Immature natural killer cell (primary cell): ENCODE data around the gene NUBP1. TPM values are rescaled to one million over a fixed set of nuclear protein-coding genes. Genes with fewer than 3 reads are reported as not detected.
"Not testable (repeated sequence)": the region's sequence is repeated elsewhere in the genome, so short reads cannot be mapped to it uniquely, and the experiment has no call there.

ENCODE experiments used
- DNase-seq, 3 donors: peaks; one replicate each; pipeline ENCODE4 v3.0.0; 2022; ENCODE audit warnings: mixed read lengths in 1 of 3
- H3K27ac Mint-ChIP-seq, 6 donors: one replicate each; pipeline ENCODE4 v1.8.0; 2020; ENCODE audit warnings: mixed read lengths in 6 of 6, mild to moderate bottlenecking in 5 of 6, inconsistent platforms in 4 of 6, moderate library complexity in 3 of 6
- H3K27me3 Mint-ChIP-seq, 3 donors: one replicate each; pipeline ENCODE4 v1.8.0; 2020 to 2021; ENCODE audit warnings: low read depth in 3 of 3, mild to moderate bottlenecking in 3 of 3, mixed read lengths in 3 of 3, moderate library complexity in 3 of 3, inconsistent platforms in 1 of 3
- H3K36me3 Mint-ChIP-seq, 3 donors: one replicate each; pipeline ENCODE4 v1.8.0; 2020; ENCODE audit warnings: mixed read lengths in 3 of 3, inconsistent platforms in 2 of 3, mild to moderate bottlenecking in 2 of 3
- H3K4me1 Mint-ChIP-seq, 2 donors: one replicate each; pipeline ENCODE4 v1.8.0; 2020; ENCODE audit warnings: inconsistent platforms in 2 of 2, mild to moderate bottlenecking in 2 of 2, mixed read lengths in 2 of 2, moderate library complexity in 1 of 2
- H3K4me3 Mint-ChIP-seq, 5 donors: one replicate each; pipeline ENCODE4 v1.8.0; 2020; ENCODE audit warnings: mild to moderate bottlenecking in 5 of 5, mixed read lengths in 5 of 5, inconsistent platforms in 3 of 5, moderate library complexity in 3 of 5
- H3K9me3 Mint-ChIP-seq, 6 donors: one replicate each; pipeline ENCODE4 v1.8.0; 2020; ENCODE audit warnings: mild to moderate bottlenecking in 6 of 6, mixed read lengths in 6 of 6, inconsistent platforms in 4 of 6, moderate library complexity in 3 of 6
- polyA plus RNA-seq, 3 donors: library from polyadenylated mRNA; unstranded; fragments of 300-500 nt; fragmentation: Illumina TruSeq; gene quantifications; one replicate each; pipeline ENCODE4 v1.2.3, GENCODE V29; 2021

NUBP1 gene
- polyA plus RNA-seq, 3 donors from 2014 or later = 19.7 to 29.4 (median 21.0) TPM

GRCh38 chr16:10760858-10761257 is 17.2 kb downstream of the NUBP1 start:
- H3K4me1 Mint-ChIP-seq = peaks cover 31 to 36% of the 10 kb centered on the region in 2 donors
- H3K36me3 Mint-ChIP-seq = peaks cover 38 to 58% (median 45%) of the 10 kb centered on the region in 3 donors
- no peaks in the 10 kb centered on the region for H3K9me3 Mint-ChIP-seq
- no peak for DNase-seq
- no peak overlapping the region for H3K4me3 Mint-ChIP-seq
- no peak overlapping the region for H3K27ac Mint-ChIP-seq
- peaks cover 0 to 4% (median 0%) of the 10 kb centered on the region in 3 donors for H3K27me3 Mint-ChIP-seq

GRCh38 chr16:10761373-10761772 is 17.7 kb downstream of the NUBP1 start:
- Mint-ChIP-seq H3K27ac (no peak overlapping the region), H3K4me3 (no peak overlapping the region), H3K4me1 (peaks cover 36 to 41% of the 10 kb centered on the region in 2 donors)

GRCh38 chr16:10762336-10763016 is 18.8 kb downstream of the NUBP1 start:
- Mint-ChIP-seq H3K4me1 (peaks cover 47 to 50% of the 10 kb centered on the region in 2 donors), H3K4me3 (no peak overlapping the region), H3K36me3 (peaks cover 32 to 49% (median 38%) of the 10 kb centered on the region in 3 donors), H3K9me3 (no peaks in the 10 kb centered on the region), H3K27ac (no peak overlapping the region), H3K27me3 (peaks cover 0 to 6% (median 0%) of the 10 kb centered on the region in 3 donors)
- no peak for DNase-seq

More at GRCh38 chr16:10761373-10761772, 17.7 kb downstream of the NUBP1 start:
- Mint-ChIP-seq H3K9me3 (no peaks in the 10 kb centered on the region), H3K36me3 (peaks cover 36 to 57% (median 43%) of the 10 kb centered on the region in 3 donors), H3K27me3 (peaks cover 0 to 6% (median 0%) of the 10 kb centered on the region in 3 donors)
- no peak for DNase-seq

GRCh38 chr16:10763456-10763855 is 19.8 kb downstream of the NUBP1 start:
- no peak for DNase-seq
- peaks cover 0 to 8% (median 0%) of the 10 kb centered on the region in 3 donors for H3K27me3 Mint-ChIP-seq
- H3K4me3 Mint-ChIP-seq = peak overlapping the region in 4 of 5 donors; percentile 33 to 67 (median 46)
- H3K27ac Mint-ChIP-seq = peak overlapping the region in 4 of 6 donors; percentile 17 to 69 (median 44)
- H3K4me1 Mint-ChIP-seq = peaks cover 57% of the 10 kb centered on the region in 2 donors
- H3K36me3 Mint-ChIP-seq = peaks cover 30 to 47% (median 35%) of the 10 kb centered on the region in 3 donors
- H3K9me3 Mint-ChIP-seq = no peaks in the 10 kb centered on the region

DNA sequence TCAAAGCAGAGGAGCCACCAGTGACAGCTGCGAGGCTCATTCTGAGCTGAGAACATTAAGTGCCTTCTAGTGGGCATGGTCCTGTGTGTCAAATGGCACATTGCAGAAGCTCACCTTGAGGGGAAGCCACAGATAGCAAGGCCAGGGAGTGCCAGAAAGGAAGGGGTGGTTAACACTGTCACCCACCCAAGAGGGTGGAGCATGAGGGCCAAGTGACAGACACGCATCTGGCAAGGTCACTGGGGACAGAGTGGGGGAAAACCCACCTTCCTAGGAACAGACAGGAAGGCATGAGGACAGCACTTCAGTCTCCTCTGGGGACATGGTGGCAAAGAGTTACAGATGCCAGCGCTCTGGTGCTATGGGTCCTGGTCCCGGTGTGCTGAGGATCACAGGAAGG is 22.1 kb downstream of the NUBP1 start:
- Mint-ChIP-seq H3K36me3 (peaks cover 16 to 35% (median 25%) of the 10 kb centered on the region in 3 donors), H3K9me3 (no peaks in the 10 kb centered on the region), H3K27ac (peak overlapping the region; percentile 84 to 90 (median 88)), H3K4me3 (peak overlapping the region; percentile 62 to 81 (median 78)), H3K27me3 (peaks cover 0 to 6% (median 2%) of the 10 kb centered on the region in 3 donors), H3K4me1 (peaks cover 68 to 71% of the 10 kb centered on the region in 2 donors)
- DNase-seq = peak; percentile 68 to 70 (median 70)

GRCh38 chr16:10767127-10767526 is 23.5 kb downstream of the NUBP1 start:
- Mint-ChIP-seq H3K36me3 (peaks cover 10 to 29% (median 15%) of the 10 kb centered on the region in 3 donors), H3K27me3 (peaks cover 0 to 6% (median 2%) of the 10 kb centered on the region in 3 donors), H3K4me1 (peaks cover 71 to 82% of the 10 kb centered on the region in 2 donors), H3K4me3 (no peak overlapping the region), H3K27ac (peak overlapping the region; percentile 85 to 91 (median 90)), H3K9me3 (no peaks in the 10 kb centered on the region)
- no peak for DNase-seq

DNA sequence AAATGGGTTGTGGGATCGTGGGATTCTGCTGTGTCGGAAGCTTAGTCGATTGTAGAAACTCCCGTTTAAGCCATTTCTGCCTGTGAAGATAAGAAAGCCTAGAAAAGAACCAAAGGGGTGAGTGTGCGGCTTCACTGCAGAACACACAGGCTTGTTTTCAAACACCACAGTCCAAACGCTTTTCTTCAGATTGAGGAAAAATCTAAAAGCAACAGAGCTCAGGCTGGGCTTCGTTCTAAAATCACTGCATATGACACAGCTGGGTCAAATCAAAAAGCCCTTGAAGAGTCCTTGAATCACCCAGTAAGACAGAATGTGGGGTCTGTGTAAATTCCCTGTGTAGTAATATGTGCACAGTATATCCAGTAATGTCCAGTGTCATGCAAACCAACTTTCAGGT is 25.7 kb downstream of the NUBP1 start:
- Mint-ChIP-seq H3K9me3 (no peaks in the 10 kb centered on the region), H3K4me1 (peaks cover 52 to 66% of the 10 kb centered on the region in 2 donors), H3K27me3 (peaks cover 0 to 3% (median 2%) of the 10 kb centered on the region in 3 donors), H3K36me3 (peaks cover 0 to 12% (median 4%) of the 10 kb centered on the region in 3 donors), H3K4me3 (no peak overlapping the region), H3K27ac (peak overlapping the region in 2 of 6 donors; percentile 74 to 75)
- no peak for DNase-seq

- H3K4me1 Mint-ChIP-seq = peaks cover 38 to 55% of the 10 kb centered on the region in 2 donors
- H3K27me3 Mint-ChIP-seq = peaks cover 0 to 3% (median 2%) of the 10 kb centered on the region in 3 donors
- peak in 2 of 3 donors; percentile 39 to 47 for DNase-seq
- no peaks in the 10 kb centered on the region for H3K9me3 Mint-ChIP-seq
- peak overlapping the region in 5 of 6 donors; percentile 66 to 78 (median 72) for H3K27ac Mint-ChIP-seq
- peak overlapping the region; percentile 11 to 52 (median 36) for H3K4me3 Mint-ChIP-seq
- H3K36me3 Mint-ChIP-seq = peaks cover 0 to 11% (median 4%) of the 10 kb centered on the region in 3 donors
These were observed 27.3 kb downstream of the NUBP1 start for GRCh38 chr16:10770907-10771306.

- H3K27me3 Mint-ChIP-seq = peaks cover 0 to 5% (median 1%) of the 10 kb centered on the region in 3 donors
- peak overlapping the region in 1 of 5 donors; percentile 8 for H3K4me3 Mint-ChIP-seq
- DNase-seq = peak in 2 of 3 donors; percentile 26 to 29
- H3K4me1 Mint-ChIP-seq = peaks cover 5 to 19% of the 10 kb centered on the region in 2 donors
- H3K27ac Mint-ChIP-seq = peak overlapping the region in 3 of 6 donors; percentile 40 to 47 (median 40)
- H3K36me3 Mint-ChIP-seq = no peaks in the 10 kb centered on the region
- no peaks in the 10 kb centered on the region for H3K9me3 Mint-ChIP-seq
These were observed 32.6 kb downstream of the NUBP1 start for GRCh38 chr16:10776280-10776679.

- H3K36me3 Mint-ChIP-seq, H3K9me3 Mint-ChIP-seq, H3K4me3 Mint-ChIP-seq, H3K27ac Mint-ChIP-seq, DNase-seq, H3K27me3 Mint-ChIP-seq: not testable (repeated sequence)
- peaks cover 5 to 13% of the 10 kb centered on the region in 2 donors for H3K4me1 Mint-ChIP-seq
These were observed 33.3 kb downstream of the NUBP1 start for GRCh38 chr16:10776923-10777322.

DNA sequence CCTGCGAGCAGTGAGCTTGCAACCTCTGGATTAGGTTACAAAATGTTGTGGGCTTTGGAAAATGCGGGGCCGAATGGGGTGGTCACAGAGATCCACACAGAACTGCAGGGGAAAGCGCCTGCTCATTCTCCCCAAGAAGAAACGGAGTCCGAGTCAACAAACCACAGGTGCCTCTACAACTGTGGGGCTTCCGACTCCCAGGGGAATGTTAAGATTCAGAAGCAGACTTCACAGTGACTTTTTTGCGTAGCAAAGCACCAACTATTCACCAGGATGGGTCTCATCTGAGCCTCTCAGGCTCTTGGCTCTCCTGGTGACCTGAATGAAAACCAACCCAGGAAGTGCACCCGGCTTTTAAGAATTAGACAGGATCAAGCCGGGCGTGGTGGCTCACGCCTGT is 33.7 kb downstream of the NUBP1 start:
- H3K27me3 Mint-ChIP-seq = peaks cover 1 to 5% (median 5%) of the 10 kb centered on the region in 3 donors
- H3K36me3 Mint-ChIP-seq = peaks cover 0 to 4% (median 0%) of the 10 kb centered on the region in 3 donors
- peaks cover 5 to 13% of the 10 kb centered on the region in 2 donors for H3K4me1 Mint-ChIP-seq
- no peak for DNase-seq
- H3K9me3 Mint-ChIP-seq = no peaks in the 10 kb centered on the region
- H3K27ac Mint-ChIP-seq = no peak overlapping the region
- no peak overlapping the region for H3K4me3 Mint-ChIP-seq

GRCh38 chr16:10779908-10780307 is 36.3 kb downstream of the NUBP1 start:
- not testable (repeated sequence) for H3K36me3 Mint-ChIP-seq, H3K27me3 Mint-ChIP-seq, H3K4me3 Mint-ChIP-seq

GRCh38 chr16:10780628-10781027 is 37.0 kb downstream of the NUBP1 start:
- no peak overlapping the region for H3K4me3 Mint-ChIP-seq
- no peaks in the 10 kb centered on the region for H3K9me3 Mint-ChIP-seq
- peaks cover 1 to 5% (median 5%) of the 10 kb centered on the region in 3 donors for H3K27me3 Mint-ChIP-seq
- peaks cover 0 to 4% (median 0%) of the 10 kb centered on the region in 3 donors for H3K36me3 Mint-ChIP-seq
- peaks cover 4 to 9% of the 10 kb centered on the region in 2 donors for H3K4me1 Mint-ChIP-seq
- DNase-seq = no peak
- no peak overlapping the region for H3K27ac Mint-ChIP-seq

More at GRCh38 chr16:10779908-10780307, 36.3 kb downstream of the NUBP1 start:
- H3K4me1 Mint-ChIP-seq = peaks cover 5 to 13% of the 10 kb centered on the region in 2 donors
- not testable (repeated sequence) for H3K9me3 Mint-ChIP-seq, H3K27ac Mint-ChIP-seq, DNase-seq

DNA sequence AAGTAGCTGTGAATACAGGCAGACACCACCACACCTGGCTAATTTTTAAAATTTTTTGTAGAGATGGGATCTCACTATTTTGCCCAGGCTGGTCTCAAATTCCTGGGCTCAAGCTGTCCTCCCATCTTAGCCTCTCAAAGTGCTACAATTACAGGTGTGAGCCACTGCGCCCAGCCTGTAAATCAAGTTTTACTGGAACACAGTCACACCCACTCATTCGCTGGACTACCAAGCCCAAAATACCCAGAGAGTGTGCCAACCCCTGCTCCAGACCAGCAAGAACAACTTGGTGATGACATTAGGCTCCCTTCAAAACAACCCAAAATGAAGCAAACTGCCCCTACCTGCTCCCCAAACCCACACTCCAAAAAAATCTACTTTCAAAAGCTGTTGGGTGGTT is 39.0 kb downstream of the NUBP1 start:
- H3K4me1 Mint-ChIP-seq = no peaks in the 10 kb centered on the region
- H3K27ac Mint-ChIP-seq = no peak overlapping the region
- no peaks in the 10 kb centered on the region for H3K9me3 Mint-ChIP-seq
- no peak overlapping the region for H3K4me3 Mint-ChIP-seq
- H3K36me3 Mint-ChIP-seq = peaks cover 0 to 4% (median 0%) of the 10 kb centered on the region in 3 donors
- no peak for DNase-seq
- H3K27me3 Mint-ChIP-seq = peaks cover 0 to 5% (median 0%) of the 10 kb centered on the region in 3 donors
